ENCODE data around the gene ILF2.

Gene ILF2

DNA sequence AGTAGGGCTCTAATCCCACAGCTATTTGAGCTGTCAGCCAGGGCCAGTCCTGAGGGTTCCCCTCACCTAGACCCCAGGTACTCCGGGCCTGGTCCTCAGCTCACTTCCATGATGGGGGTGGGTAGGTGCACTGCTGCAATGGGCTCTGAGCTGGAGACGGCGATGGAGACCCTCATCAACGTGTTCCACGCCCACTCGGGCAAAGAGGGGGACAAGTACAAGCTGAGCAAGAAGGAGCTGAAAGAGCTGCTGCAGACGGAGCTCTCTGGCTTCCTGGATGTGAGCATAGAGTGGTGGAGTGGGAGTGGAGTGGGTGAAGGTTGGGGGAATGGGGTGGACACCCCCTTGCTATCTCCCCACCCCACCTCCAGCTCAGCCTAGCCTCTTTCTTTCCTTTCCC, 40.4 kb downstream of the ILF2 start:
- H4K8ac ChIP-seq (ENCODE audit: low read depth, low read length): no peak overlapping the region
- no peak for DNase-seq (ENCODE audit: low spot score)
- no peak overlapping the region for H4K91ac ChIP-seq (ENCODE audit: low read depth, low read length, poor library complexity)
- no peak overlapping the region for H3K23ac ChIP-seq (ENCODE audit: low read depth, low read length, poor library complexity)
- H3K9me3 ChIP-seq (replicated peaks in 1 of 2; ENCODE audit: control insufficient read depth in 2 of 2, insufficient read depth in 1 of 2, low read depth in 1 of 2, low read length in 2 of 2): peaks cover 0 to 5% of the 10 kb centered on the region in 2 donors
- H3K18ac ChIP-seq (ENCODE audit: low read length): no peak overlapping the region
- peaks cover 0 to 8% of the 10 kb centered on the region in 2 donors for H3K36me3 ChIP-seq (replicated peaks in 1 of 2; ENCODE audit: control insufficient read depth in 2 of 2, insufficient read depth in 2 of 2, low read length in 2 of 2)
- H3K4me3 ChIP-seq (ENCODE audit: low read length in 2 of 2): no peak overlapping the region
- H2BK5ac ChIP-seq (ENCODE audit: low read length): no peak overlapping the region
- WGBS, 2 donors (ENCODE audit: extremely low coverage in 2 of 2, insufficient read length in 2 of 2, insufficient replicate concordance in 1 of 2): no CpG with 5 or more reads among the region's 7 CpGs
- H3K14ac ChIP-seq (ENCODE audit: low read length): no peak overlapping the region
- H3K4me1 ChIP-seq (ENCODE audit: control insufficient read depth in 2 of 2, insufficient read depth in 1 of 2, low read depth in 1 of 2, low read length in 2 of 2): peaks cover 14 to 19% of the 10 kb centered on the region in 2 donors
- H3K4me2 ChIP-seq (ENCODE audit: insufficient read depth, low read length, poor library complexity, severe bottlenecking): no peak overlapping the region
- no peaks in the 10 kb centered on the region for H3K27me3 ChIP-seq (ENCODE audit: control insufficient read depth in 3 of 3, insufficient read depth in 3 of 3, low read depth in 1 of 3, low read length in 3 of 3)
- no peak overlapping the region for H2BK12ac ChIP-seq (ENCODE audit: low read length)
- no peak overlapping the region for H2BK15ac ChIP-seq (ENCODE audit: low read length)
- H2AK5ac ChIP-seq (ENCODE audit: low read depth, low read length): no peak overlapping the region
- no peak overlapping the region for H2BK120ac ChIP-seq (ENCODE audit: low read depth, low read length)
- no peak overlapping the region for H3K27ac ChIP-seq (replicated peaks; ENCODE audit: low read length)
- H3K9ac ChIP-seq (ENCODE audit: low read depth, low read length, poor library complexity): no peak overlapping the region
- no peak overlapping the region for H2AFZ ChIP-seq (ENCODE audit: low read length)
- no peak overlapping the region for H3K4ac ChIP-seq (ENCODE audit: low read length)
- peaks cover 3% of the 10 kb centered on the region for H3K79me1 ChIP-seq (ENCODE audit: low read depth, low read length)

GRCh38 chr1:153629971-153630370, 40.8 kb downstream of the ILF2 start:
- H2BK15ac ChIP-seq (ENCODE audit: low read length): no peak overlapping the region
- H3K27ac ChIP-seq (replicated peaks; ENCODE audit: low read length): no peak overlapping the region
- no peak overlapping the region for H2BK5ac ChIP-seq (ENCODE audit: low read length)
- H3K14ac ChIP-seq (ENCODE audit: low read length): peak overlapping the region; percentile 85
- H4K91ac ChIP-seq (ENCODE audit: low read depth, low read length, poor library complexity): no peak overlapping the region
- H3K4ac ChIP-seq (ENCODE audit: low read length): no peak overlapping the region
- H3K36me3 ChIP-seq (replicated peaks in 1 of 2; ENCODE audit: control insufficient read depth in 2 of 2, insufficient read depth in 2 of 2, low read length in 2 of 2): peaks cover 0 to 8% of the 10 kb centered on the region in 2 donors
- no peak overlapping the region for H2AK5ac ChIP-seq (ENCODE audit: low read depth, low read length)
- H3K27me3 ChIP-seq (ENCODE audit: control insufficient read depth in 3 of 3, insufficient read depth in 3 of 3, low read depth in 1 of 3, low read length in 3 of 3): no peaks in the 10 kb centered on the region
- peak overlapping the region; percentile 9 for H4K8ac ChIP-seq (ENCODE audit: low read depth, low read length)
- no peak overlapping the region for H3K4me2 ChIP-seq (ENCODE audit: insufficient read depth, low read length, poor library complexity, severe bottlenecking)
- peaks cover 12 to 16% of the 10 kb centered on the region in 2 donors for H3K4me1 ChIP-seq (ENCODE audit: control insufficient read depth in 2 of 2, insufficient read depth in 1 of 2, low read depth in 1 of 2, low read length in 2 of 2)
- no peak overlapping the region for H2AFZ ChIP-seq (ENCODE audit: low read length)
- H2BK12ac ChIP-seq (ENCODE audit: low read length): peak overlapping the region; percentile 17
- H2BK120ac ChIP-seq (ENCODE audit: low read depth, low read length): no peak overlapping the region
- peak overlapping the region; percentile 25 for H3K18ac ChIP-seq (ENCODE audit: low read length)
- peaks cover 0 to 5% of the 10 kb centered on the region in 2 donors for H3K9me3 ChIP-seq (replicated peaks in 1 of 2; ENCODE audit: control insufficient read depth in 2 of 2, insufficient read depth in 1 of 2, low read depth in 1 of 2, low read length in 2 of 2)
- peak overlapping the region; percentile 29 for H3K23ac ChIP-seq (ENCODE audit: low read depth, low read length, poor library complexity)
- peaks cover 3% of the 10 kb centered on the region for H3K79me1 ChIP-seq (ENCODE audit: low read depth, low read length)
- H3K9ac ChIP-seq (ENCODE audit: low read depth, low read length, poor library complexity): peak overlapping the region; percentile 40
- WGBS, 2 donors (ENCODE audit: extremely low coverage in 2 of 2, insufficient read length in 2 of 2, insufficient replicate concordance in 1 of 2): no CpG with 5 or more reads among the region's 1 CpG
- no peak overlapping the region for H3K4me3 ChIP-seq (ENCODE audit: low read length in 2 of 2)
- no peak for DNase-seq (ENCODE audit: low spot score)

DNA sequence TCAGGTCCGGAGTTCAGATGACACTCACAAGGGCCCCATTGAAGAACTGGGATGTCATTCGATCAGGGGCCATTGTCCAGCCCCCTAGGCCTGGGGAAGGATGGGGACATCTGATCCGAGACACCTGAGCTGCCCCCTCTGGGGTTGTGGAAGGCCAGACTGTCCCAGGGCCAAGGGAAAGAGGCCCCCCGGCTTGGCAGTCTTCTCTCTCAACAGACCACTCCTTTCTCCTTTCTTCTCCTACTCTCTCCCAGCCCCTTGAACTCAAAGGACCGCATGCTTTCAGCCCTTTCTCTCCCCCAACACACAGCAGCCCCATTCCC, 41.5 kb downstream of the ILF2 start:
- H3K27ac ChIP-seq (replicated peaks; ENCODE audit: low read length): no peak overlapping the region
- H3K23ac ChIP-seq (ENCODE audit: low read depth, low read length, poor library complexity): no peak overlapping the region
- peaks cover 0 to 5% of the 10 kb centered on the region in 2 donors for H3K9me3 ChIP-seq (replicated peaks in 1 of 2; ENCODE audit: control insufficient read depth in 2 of 2, insufficient read depth in 1 of 2, low read depth in 1 of 2, low read length in 2 of 2)
- no peak overlapping the region for H3K4me2 ChIP-seq (ENCODE audit: insufficient read depth, low read length, poor library complexity, severe bottlenecking)
- H2BK15ac ChIP-seq (ENCODE audit: low read length): peak overlapping the region; percentile 20
- H2BK120ac ChIP-seq (ENCODE audit: low read depth, low read length): peak overlapping the region; percentile 64
- peak overlapping the region; percentile 0 for H2BK5ac ChIP-seq (ENCODE audit: low read length)
- no peak overlapping the region for H3K4ac ChIP-seq (ENCODE audit: low read length)
- no CpG with 5 or more reads among the region's 5 CpGs for WGBS, 2 donors (ENCODE audit: extremely low coverage in 2 of 2, insufficient read length in 2 of 2, insufficient replicate concordance in 1 of 2)
- H3K79me1 ChIP-seq (ENCODE audit: low read depth, low read length): peaks cover 3% of the 10 kb centered on the region
- peak overlapping the region; percentile 19 for H2AFZ ChIP-seq (ENCODE audit: low read length)
- H3K27me3 ChIP-seq (ENCODE audit: control insufficient read depth in 3 of 3, insufficient read depth in 3 of 3, low read depth in 1 of 3, low read length in 3 of 3): no peaks in the 10 kb centered on the region
- DNase-seq (ENCODE audit: low spot score): no peak
- H3K4me3 ChIP-seq (ENCODE audit: low read length in 2 of 2): no peak overlapping the region
- H3K9ac ChIP-seq (ENCODE audit: low read depth, low read length, poor library complexity): no peak overlapping the region
- no peak overlapping the region for H3K18ac ChIP-seq (ENCODE audit: low read length)
- peaks cover 0 to 10% of the 10 kb centered on the region in 2 donors for H3K36me3 ChIP-seq (replicated peaks in 1 of 2; ENCODE audit: control insufficient read depth in 2 of 2, insufficient read depth in 2 of 2, low read length in 2 of 2)
- no peak overlapping the region for H4K8ac ChIP-seq (ENCODE audit: low read depth, low read length)
- H3K4me1 ChIP-seq (ENCODE audit: control insufficient read depth in 2 of 2, insufficient read depth in 1 of 2, low read depth in 1 of 2, low read length in 2 of 2): peaks cover 12 to 16% of the 10 kb centered on the region in 2 donors
- H3K14ac ChIP-seq (ENCODE audit: low read length): no peak overlapping the region
- H4K91ac ChIP-seq (ENCODE audit: low read depth, low read length, poor library complexity): no peak overlapping the region
- peak overlapping the region; percentile 10 for H2AK5ac ChIP-seq (ENCODE audit: low read depth, low read length)
- no peak overlapping the region for H2BK12ac ChIP-seq (ENCODE audit: low read length)

- peaks cover 0 to 15% of the 10 kb centered on the region in 2 donors for H3K36me3 ChIP-seq (replicated peaks in 1 of 2; ENCODE audit: control insufficient read depth in 2 of 2, insufficient read depth in 2 of 2, low read length in 2 of 2)
- peak overlapping the region; percentile 0 for H2BK5ac ChIP-seq (ENCODE audit: low read length)
- no peak overlapping the region for H3K23ac ChIP-seq (ENCODE audit: low read depth, low read length, poor library complexity)
- no peak for DNase-seq (ENCODE audit: low spot score)
- peak overlapping the region; percentile 68 for H2BK12ac ChIP-seq (ENCODE audit: low read length)
- H3K4ac ChIP-seq (ENCODE audit: low read length): no peak overlapping the region
- no peak overlapping the region for H3K14ac ChIP-seq (ENCODE audit: low read length)
- H3K4me1 ChIP-seq (ENCODE audit: control insufficient read depth in 2 of 2, insufficient read depth in 1 of 2, low read depth in 1 of 2, low read length in 2 of 2): peaks cover 12 to 16% of the 10 kb centered on the region in 2 donors
- no peak overlapping the region for H3K4me3 ChIP-seq (ENCODE audit: low read length in 2 of 2)
- H3K79me1 ChIP-seq (ENCODE audit: low read depth, low read length): peaks cover 3% of the 10 kb centered on the region
- H4K8ac ChIP-seq (ENCODE audit: low read depth, low read length): no peak overlapping the region
- peak overlapping the region; percentile 76 for H2AK5ac ChIP-seq (ENCODE audit: low read depth, low read length)
- H3K9ac ChIP-seq (ENCODE audit: low read depth, low read length, poor library complexity): peak overlapping the region; percentile 1
- WGBS, 2 donors (ENCODE audit: extremely low coverage in 2 of 2, insufficient read length in 2 of 2, insufficient replicate concordance in 1 of 2): no CpG with 5 or more reads among the region's 6 CpGs
- peak overlapping the region; percentile 19 for H2AFZ ChIP-seq (ENCODE audit: low read length)
- H4K91ac ChIP-seq (ENCODE audit: low read depth, low read length, poor library complexity): no peak overlapping the region
- H3K27me3 ChIP-seq (ENCODE audit: control insufficient read depth in 3 of 3, insufficient read depth in 3 of 3, low read depth in 1 of 3, low read length in 3 of 3): no peaks in the 10 kb centered on the region
- H2BK120ac ChIP-seq (ENCODE audit: low read depth, low read length): peak overlapping the region; percentile 78
- no peak overlapping the region for H3K4me2 ChIP-seq (ENCODE audit: insufficient read depth, low read length, poor library complexity, severe bottlenecking)
- H2BK15ac ChIP-seq (ENCODE audit: low read length): peak overlapping the region; percentile 20
- peak overlapping the region; percentile 77 for H3K18ac ChIP-seq (ENCODE audit: low read length)
- no peak overlapping the region for H3K27ac ChIP-seq (replicated peaks; ENCODE audit: low read length)
- peaks cover 0 to 5% of the 10 kb centered on the region in 2 donors for H3K9me3 ChIP-seq (replicated peaks in 1 of 2; ENCODE audit: control insufficient read depth in 2 of 2, insufficient read depth in 1 of 2, low read depth in 1 of 2, low read length in 2 of 2)
Measured at GRCh38 chr1:153628638-153629342, 42.0 kb downstream of the ILF2 start.

All from neuronal stem cell (in vitro differentiated cells).